Activated CD8-positive, alpha-beta memory T cell treated with anti-CD3 and anti-CD28 coated beads for 24 hours (primary cell): ENCODE data around the gene CACNA1D.

Source experiments
- DNase-seq: peaks from one replicate; pipeline ENCODE4 v3.0.0-alpha.2; 2020

Gene CACNA1D

GRCh38 chr3:53766706-53767105, 272.3 kb downstream of the CACNA1D start:
- DNase-seq: no peak

GRCh38 chr3:53768478-53769459, 274.4 kb downstream of the CACNA1D start:
- no peak for DNase-seq

- DNase-seq: no peak
Observed at GRCh38 chr3:53772562-53772961, 278.2 kb downstream of the CACNA1D start.

DNA sequence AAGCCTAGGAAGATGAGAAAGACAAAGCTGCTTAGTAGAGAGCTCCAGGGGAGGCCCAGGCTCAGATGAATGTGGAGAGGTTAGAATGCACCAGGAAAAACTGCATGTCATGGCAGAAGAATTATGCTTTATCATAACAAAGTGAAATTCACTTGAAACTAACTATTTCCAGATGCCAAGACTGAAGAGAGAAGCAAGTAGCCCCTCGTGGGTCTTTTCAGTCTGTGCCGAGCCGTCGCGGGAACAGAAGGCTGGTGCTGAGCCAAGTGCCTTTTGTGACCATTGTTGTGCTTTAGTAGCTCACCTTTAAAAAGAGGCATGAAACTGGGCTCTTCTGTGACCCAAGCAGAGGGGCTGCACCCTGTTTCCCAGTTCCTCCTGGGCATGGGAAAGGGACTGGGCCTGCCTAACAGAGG, 278.6 kb downstream of the CACNA1D start:
- no peak for DNase-seq

- no peak for DNase-seq
Observed at GRCh38 chr3:53773611-53774368, 279.4 kb downstream of the CACNA1D start.

DNA sequence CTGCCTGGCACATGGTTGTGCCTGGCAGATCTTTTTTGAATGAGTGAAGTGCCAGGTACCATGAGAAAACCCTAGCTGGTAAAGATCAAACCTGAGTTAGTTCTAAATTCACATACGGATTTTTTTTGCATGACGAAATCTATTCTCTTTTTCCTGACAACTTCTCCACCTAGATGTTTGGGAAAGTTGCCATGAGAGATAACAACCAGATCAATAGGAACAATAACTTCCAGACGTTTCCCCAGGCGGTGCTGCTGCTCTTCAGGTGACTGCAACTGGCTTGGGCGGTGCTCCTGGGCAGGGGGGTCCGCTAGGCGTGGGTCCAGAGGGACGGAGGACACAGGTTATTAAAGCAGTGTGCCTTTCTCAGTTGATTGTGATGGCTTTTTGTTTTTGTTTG, 280.0 kb downstream of the CACNA1D start:
- no peak for DNase-seq

DNA sequence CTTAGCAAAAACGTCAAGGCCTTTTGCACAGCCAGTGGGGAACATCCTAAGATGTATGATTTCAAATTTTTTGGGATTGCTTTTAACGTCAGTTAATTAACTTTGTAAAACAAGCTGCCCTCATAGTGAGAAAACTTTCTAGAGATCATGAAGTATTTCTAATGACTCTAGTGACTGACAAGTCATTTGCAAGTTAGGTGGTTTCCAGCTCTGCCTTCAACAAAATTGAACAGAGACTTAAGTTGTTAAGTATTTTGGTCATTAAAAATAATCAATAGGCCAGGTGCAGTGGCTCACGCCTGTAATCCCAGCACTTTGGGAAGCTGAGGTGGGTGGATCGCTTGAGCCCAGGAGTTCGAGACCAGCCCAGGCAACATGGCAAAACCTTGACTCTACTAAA, 280.6 kb downstream of the CACNA1D start:
- no peak for DNase-seq

GRCh38 chr3:53775834-53776251, 281.4 kb downstream of the CACNA1D start:
- no peak for DNase-seq

DNA sequence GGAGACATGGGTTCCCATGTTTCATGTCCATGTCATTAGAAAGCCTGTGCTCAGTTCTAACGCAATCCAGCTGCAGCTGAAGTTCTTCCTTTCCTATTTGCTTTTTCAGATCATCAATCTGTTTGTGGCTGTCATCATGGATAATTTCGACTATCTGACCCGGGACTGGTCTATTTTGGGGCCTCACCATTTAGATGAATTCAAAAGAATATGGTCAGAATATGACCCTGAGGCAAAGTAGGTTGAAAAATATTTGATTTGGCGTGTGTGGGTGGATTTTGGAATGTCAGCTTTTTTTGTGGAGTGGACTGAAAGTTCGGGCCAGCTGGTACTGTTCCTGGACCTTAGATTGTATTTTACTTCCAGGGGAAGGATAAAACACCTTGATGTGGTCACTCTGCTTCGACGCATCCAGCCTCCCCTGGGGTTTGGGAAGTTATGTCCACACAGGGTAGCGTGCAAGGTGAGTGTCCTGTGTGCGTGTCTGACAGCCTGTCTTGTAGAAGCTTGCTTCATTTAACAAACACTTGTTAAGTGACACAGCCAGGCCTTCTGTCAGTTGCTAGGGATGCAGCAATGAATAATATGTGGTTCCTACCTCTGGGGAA, 282.2 kb downstream of the CACNA1D start:
- DNase-seq: no peak

DNA sequence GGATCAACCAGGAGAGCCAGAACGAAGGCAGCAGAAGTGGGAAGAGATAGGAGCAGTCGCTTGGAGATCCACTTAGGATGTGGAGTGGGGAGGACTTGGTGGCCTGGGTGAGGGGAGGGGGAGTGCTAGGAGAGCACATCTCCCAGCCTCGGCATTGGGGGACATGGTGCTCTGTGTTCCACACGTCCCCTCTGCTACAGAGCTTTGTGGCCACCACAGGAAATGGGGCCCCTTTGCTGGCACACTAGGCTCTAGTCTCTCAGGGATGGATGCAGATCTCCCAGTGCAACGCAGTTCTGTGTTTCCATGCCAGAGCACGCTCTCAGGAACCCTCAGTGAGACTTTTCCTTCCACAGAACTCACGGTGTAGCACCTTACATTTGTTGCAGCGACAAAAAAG, 283.1 kb downstream of the CACNA1D start:
- DNase-seq: no peak

GRCh38 chr3:53778153-53778552, 283.7 kb downstream of the CACNA1D start:
- no peak for DNase-seq

- DNase-seq: no peak
Observed at GRCh38 chr3:53780171-53780570, 285.8 kb downstream of the CACNA1D start.

DNA sequence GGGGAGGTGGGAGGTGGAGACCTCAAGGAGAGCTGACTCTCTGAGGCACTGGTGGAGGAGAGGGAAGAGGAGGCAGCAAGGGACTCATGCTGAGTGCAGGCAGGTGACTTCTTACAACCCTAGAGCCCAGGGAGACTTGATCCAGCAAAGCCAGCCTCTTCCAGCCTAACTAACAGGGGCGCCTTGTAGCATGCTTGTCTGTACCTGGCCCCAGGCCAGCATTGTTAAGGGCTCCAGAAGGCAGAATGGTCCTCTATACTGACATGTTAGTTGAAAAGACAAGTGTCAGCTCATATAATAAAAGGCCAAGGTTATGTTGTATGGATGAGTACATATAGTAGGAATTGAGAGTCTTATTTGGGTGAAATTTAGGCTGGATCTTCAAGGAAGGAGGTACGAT, 286.4 kb downstream of the CACNA1D start:
- no peak for DNase-seq

DNA sequence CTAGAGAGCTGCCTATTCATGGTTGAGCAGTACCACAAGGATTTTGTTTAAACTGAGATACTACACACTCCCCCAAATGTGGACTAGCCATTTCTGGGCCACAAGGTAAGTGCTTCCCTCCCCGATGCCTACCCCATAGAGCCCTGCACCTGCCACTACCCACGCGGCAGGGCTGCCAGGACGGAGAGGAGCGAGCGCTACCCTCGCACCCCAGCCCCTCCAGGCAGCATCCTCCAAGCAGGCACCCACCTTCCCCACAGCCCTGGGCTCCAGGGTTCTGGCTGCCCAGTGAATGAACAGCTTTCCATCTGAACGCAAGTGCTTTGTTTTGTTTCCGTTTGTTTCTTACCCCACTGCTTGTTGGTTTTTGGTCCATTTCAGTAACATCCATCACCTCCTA, 292.6 kb downstream of the CACNA1D start:
- no peak for DNase-seq

DNA sequence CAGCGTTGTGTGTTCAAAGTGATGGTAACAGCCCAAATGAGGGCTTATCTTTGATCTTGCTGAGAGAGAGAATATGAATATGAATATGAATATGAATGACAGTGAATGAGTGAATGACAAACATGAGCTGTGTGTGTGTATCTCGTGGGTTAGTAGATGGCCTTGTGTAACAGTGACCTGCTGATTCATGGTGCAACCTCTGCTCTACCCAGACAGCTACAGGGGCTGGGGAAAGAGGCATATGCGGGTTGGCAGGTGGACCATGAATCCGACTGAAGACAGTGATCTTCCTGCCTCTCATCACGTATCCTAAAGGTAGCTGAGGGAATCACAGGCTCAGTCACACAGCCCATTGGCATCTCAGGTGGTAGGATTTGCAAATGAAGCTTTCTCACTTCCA, 293.6 kb downstream of the CACNA1D start:
- DNase-seq: no peak

- no peak for DNase-seq
Observed at GRCh38 chr3:53789459-53789858, 295.0 kb downstream of the CACNA1D start.

DNA sequence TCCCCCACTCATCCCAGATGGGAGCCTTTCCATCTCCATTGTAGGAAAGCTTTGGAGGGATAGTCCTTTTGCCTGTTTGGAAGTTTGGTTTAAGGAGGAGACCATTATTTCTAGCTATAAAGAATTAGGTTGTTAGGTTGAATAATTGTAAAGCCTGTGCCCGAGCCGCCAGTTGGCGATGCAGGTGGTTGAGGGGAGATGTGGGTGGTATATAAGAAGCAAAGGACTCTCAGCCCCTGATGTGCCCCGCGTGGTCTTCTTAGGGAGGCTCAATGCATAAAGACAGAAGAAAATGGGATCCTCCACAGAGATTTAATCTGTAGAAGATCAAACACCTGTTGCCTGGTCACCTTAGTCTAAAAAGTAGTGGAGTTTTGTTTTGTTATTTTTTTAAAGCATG, 296.1 kb downstream of the CACNA1D start:
- no peak for DNase-seq

DNA sequence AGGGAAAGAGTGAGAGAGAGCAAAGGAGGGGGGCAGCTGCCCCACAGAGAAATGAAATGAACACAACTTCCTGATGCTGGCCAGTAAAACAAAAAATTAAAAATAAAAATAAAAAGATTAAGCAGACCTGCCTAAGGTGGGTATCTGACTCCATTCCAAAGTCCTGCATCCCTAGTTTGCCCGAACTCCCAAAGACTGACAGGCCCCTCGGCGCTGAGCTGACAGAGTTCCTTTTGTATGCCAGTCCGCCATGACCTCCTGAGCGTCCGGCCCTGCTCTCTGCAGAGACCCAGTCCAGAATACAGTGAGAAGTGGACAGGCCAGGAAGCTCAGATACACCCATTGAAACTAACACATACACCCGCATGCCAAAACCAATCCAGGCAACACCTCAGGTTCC, 296.9 kb downstream of the CACNA1D start:
- DNase-seq: no peak

GRCh38 chr3:53792866-53793265, 298.5 kb downstream of the CACNA1D start:
- no peak for DNase-seq

DNA sequence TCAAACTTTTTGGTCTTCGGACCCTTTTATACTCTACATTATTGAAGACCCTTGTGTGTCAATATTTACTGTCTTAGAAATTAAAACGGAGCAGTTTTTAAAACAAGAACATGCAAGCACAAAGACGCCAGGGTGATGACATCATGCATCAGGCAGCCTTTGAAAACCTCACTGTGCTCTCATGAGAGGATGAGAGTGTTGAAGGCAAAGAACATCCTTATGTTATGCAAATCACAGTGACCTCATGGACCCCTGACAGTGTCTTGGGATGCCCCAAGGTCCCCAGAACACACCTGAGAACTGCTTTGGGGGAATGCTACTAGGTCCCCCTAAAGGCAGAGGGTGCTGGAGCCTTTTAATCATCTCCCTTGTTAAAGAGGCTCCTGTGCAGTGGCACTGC, 300.2 kb downstream of the CACNA1D start:
- no peak for DNase-seq

GRCh38 chr3:53795176-53795575, 300.8 kb downstream of the CACNA1D start:
- DNase-seq: no peak

GRCh38 chr3:53795789-53796560, 301.6 kb downstream of the CACNA1D start:
- DNase-seq: no peak

GRCh38 chr3:53798144-53798543, 303.7 kb downstream of the CACNA1D start:
- DNase-seq: no peak
